ENCODE measurements around the gene DGKH.

The DGKH gene

DNA sequence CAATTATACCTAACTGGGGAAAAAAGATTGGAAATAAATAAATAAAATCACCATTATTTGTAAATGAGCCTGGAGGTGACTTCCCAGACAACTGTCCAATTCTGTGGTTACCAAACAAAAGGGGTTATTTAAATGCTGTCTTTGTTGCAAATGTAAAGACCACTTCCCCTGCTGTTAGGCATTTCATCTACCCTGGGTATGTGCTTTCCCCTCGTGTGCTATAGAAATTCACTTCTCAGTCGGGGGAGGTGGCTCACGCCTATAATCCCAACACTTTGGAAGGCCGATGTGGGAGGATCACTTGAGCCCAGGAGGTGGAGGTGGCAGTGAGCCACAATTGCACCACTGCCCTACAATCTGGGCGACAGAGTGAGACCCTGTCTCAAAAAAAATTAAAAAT is 121.6 kb downstream of the DGKH start:
- H3K79me2 ChIP-seq (ENCODE audit: insufficient read depth, low read depth) = no peaks in the 10 kb centered on the region
- no peak overlapping the region for H3K4me3 ChIP-seq (IDR thresholded peaks at IDR 0.05; ENCODE audit: insufficient read depth, low read depth, low read length)
- H3K36me3 ChIP-seq (ENCODE audit: insufficient read depth) = no peaks in the 10 kb centered on the region; the same call in 1 of the 2 replicates
- TF ChIP-seq CTCF (conservative IDR thresholded peaks at IDR 0.05; ENCODE audit: low read depth, low read length) = no peak
- no peaks in the 10 kb centered on the region for H4K20me1 ChIP-seq (ENCODE audit: insufficient read depth)
- no peak overlapping the region for H3K4me2 ChIP-seq
- H3K9ac ChIP-seq = no peak overlapping the region
- H2AFZ ChIP-seq (ENCODE audit: low read depth) = no peak overlapping the region
- H3K27me3 ChIP-seq (ENCODE audit: insufficient read depth, low read depth) = no peaks in the 10 kb centered on the region
- no peaks in the 10 kb centered on the region for H3K4me1 ChIP-seq (ENCODE audit: low read depth, poor library complexity, severe bottlenecking)
- no peak overlapping the region for H3K27ac ChIP-seq

DNA sequence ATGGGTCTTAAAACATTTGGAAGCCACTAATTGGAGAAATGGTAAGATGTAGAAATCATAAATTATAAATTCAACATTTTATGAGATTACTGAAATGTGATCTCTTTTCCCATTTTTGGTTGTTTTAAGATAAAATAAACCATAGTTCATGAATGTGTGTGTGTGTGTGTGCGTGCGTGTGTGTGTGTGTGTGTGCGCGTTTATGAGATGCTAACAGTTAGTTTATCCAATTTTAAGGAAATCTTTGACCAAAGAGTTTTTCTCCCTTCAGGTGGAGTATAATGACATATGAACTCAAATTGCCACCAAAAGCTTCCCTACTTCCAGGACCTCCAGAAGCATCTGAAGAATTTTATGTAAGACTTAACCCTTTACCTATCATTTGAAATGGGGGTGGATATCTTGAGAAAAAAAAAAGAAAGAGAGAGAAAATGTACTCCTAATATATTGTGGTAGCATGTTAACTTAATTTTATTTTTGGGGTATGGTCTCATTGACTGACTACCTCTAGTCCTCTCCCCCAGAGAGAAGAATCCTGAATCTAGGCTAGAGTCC is 125.4 kb downstream of the DGKH start:
- Histone ChIP-seq H2AFZ (ENCODE audit: low read depth) (no peak overlapping the region), H3K79me2 (ENCODE audit: insufficient read depth, low read depth) (no peaks in the 10 kb centered on the region), H3K27me3 (ENCODE audit: insufficient read depth, low read depth) (no peaks in the 10 kb centered on the region), H4K20me1 (ENCODE audit: insufficient read depth) (no peaks in the 10 kb centered on the region), H3K27ac (no peak overlapping the region), H3K4me3 (IDR thresholded peaks at IDR 0.05; ENCODE audit: insufficient read depth, low read depth, low read length) (no peak overlapping the region), H3K9ac (no peak overlapping the region), H3K4me2 (no peak overlapping the region), H3K36me3 (ENCODE audit: insufficient read depth) (no peaks in the 10 kb centered on the region), H3K4me1 (ENCODE audit: low read depth, poor library complexity, severe bottlenecking) (no peaks in the 10 kb centered on the region)
- TF ChIP-seq CTCF (conservative IDR thresholded peaks at IDR 0.05; ENCODE audit: low read depth, low read length) = no peak

GRCh38 chr13:42174344-42175162 is 126.1 kb downstream of the DGKH start:
- Histone ChIP-seq H2AFZ (ENCODE audit: low read depth) (no peak overlapping the region), H3K4me3 (IDR thresholded peaks at IDR 0.05; ENCODE audit: insufficient read depth, low read depth, low read length) (no peak overlapping the region), H3K36me3 (ENCODE audit: insufficient read depth) (no peaks in the 10 kb centered on the region), H3K4me1 (ENCODE audit: low read depth, poor library complexity, severe bottlenecking) (no peaks in the 10 kb centered on the region), H4K20me1 (ENCODE audit: insufficient read depth) (no peaks in the 10 kb centered on the region), H3K4me2 (no peak overlapping the region), H3K79me2 (ENCODE audit: insufficient read depth, low read depth) (no peaks in the 10 kb centered on the region), H3K27ac (no peak overlapping the region), H3K9ac (no peak overlapping the region), H3K27me3 (ENCODE audit: insufficient read depth, low read depth) (no peaks in the 10 kb centered on the region)
- TF ChIP-seq CTCF (conservative IDR thresholded peaks at IDR 0.05; ENCODE audit: low read depth, low read length) = no peak

DNA sequence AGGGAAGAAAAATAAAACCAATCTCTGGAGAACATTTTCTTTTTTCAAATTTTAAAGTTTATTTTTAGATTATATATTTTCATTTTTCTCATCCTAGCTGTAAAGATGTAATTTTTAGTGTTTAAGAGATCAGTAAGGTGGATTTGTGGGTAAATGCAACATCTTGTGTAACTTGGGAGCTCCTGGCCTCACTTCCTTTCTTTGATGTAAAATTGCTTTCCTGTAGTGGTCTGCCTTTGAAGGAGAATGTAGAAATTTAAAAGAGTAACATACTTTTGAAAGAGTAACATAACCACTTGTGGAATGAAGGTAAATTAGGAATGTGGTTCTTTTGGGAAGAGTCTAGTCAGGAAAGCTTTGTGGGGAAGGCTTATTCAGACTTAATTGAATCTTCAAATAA is 127.8 kb downstream of the DGKH start:
- Histone ChIP-seq H3K27ac (no peak overlapping the region), H3K4me3 (IDR thresholded peaks at IDR 0.05; ENCODE audit: insufficient read depth, low read depth, low read length) (no peak overlapping the region), H3K4me1 (ENCODE audit: low read depth, poor library complexity, severe bottlenecking) (no peaks in the 10 kb centered on the region), H2AFZ (ENCODE audit: low read depth) (no peak overlapping the region), H3K79me2 (ENCODE audit: insufficient read depth, low read depth) (no peaks in the 10 kb centered on the region), H4K20me1 (ENCODE audit: insufficient read depth) (no peaks in the 10 kb centered on the region), H3K27me3 (ENCODE audit: insufficient read depth, low read depth) (no peaks in the 10 kb centered on the region), H3K4me2 (no peak overlapping the region), H3K36me3 (ENCODE audit: insufficient read depth) (no peaks in the 10 kb centered on the region), H3K9ac (no peak overlapping the region)
- TF ChIP-seq CTCF (conservative IDR thresholded peaks at IDR 0.05; ENCODE audit: low read depth, low read length) = no peak
